T-helper 2 cell treated with Interferon-gamma antibody and Interleukin-4, amounts not matched to agents 100 ng/mL and 5 ng/mL, for 36 hours (primary cell): ENCODE data around the gene MOB1A. TPM values are rescaled to one million over a fixed set of nuclear protein-coding genes. Genes with fewer than 3 reads are reported as not detected.

ENCODE experiments used
- intact Hi-C: fragments of 100-400 bp; cut with micrococcal nuclease; formaldehyde crosslinking; loops from one replicate; pipeline ENCODE4 v1.15.1; 2023
- total RNA-seq: library from RNA; stranded (reverse); gene quantifications from 2 replicates; pipeline ENCODE4 v1.2.3, GENCODE V29; 2022

The MOB1A gene
- total RNA-seq, 1 donor from 2014 or later, result 198 TPM

GRCh38 chr2:74149570-74150319 is 28.9 kb downstream of the MOB1A start:
- intact Hi-C loops, result loop anchor here (2.0 to 10.0 kb wide), 3 partner anchors 29 to 225 kb away; partner anchors contain the start of genes DGUOK and MOB1A

GRCh38 chr2:74149247-74149525 is 29.5 kb downstream of the MOB1A start:
- intact Hi-C loops, result loop anchor here (2.0 to 10.0 kb wide), 3 partner anchors 30 to 224 kb away; partner anchors contain the start of genes DGUOK and MOB1A

GRCh38 chr2:74148457-74149246 is 30.0 kb downstream of the MOB1A start:
- intact Hi-C loops, result loop anchor here (2.0 to 10.0 kb wide), 3 partner anchors 30 to 224 kb away; partner anchors contain the start of genes DGUOK and MOB1A

GRCh38 chr2:74147727-74148456 is 30.8 kb downstream of the MOB1A start, which contains the start of gene BOLA3:
Gene BOLA3, minus strand, starts transcription at chr2:74147912. Its CDS starts 38 bp downstream, at chr2:74147874.
- intact Hi-C loops, result loop anchor here (1.0 to 10.0 kb wide), 8 partner anchors 28 to 324 kb away; partner anchors contain the start of genes DGUOK, MOB1A and MTHFD2

GRCh38 chr2:74146929-74147726 is 31.6 kb downstream of the MOB1A start:
- intact Hi-C loops, result loop anchor here (1.0 to 10.0 kb wide), 7 partner anchors 27 to 323 kb away; partner anchors contain the start of genes DGUOK and MTHFD2

- intact Hi-C loops, result loop anchor here (10.0 kb wide), 1 partner anchor 218 kb away; the partner anchor contains the start of gene DGUOK
Measured at GRCh38 chr2:74142340-74142739, 36.3 kb downstream of the MOB1A start.

- intact Hi-C loops, result no loop called here
Measured at GRCh38 chr2:74138600-74139323, 39.9 kb downstream of the MOB1A start.

- intact Hi-C loops, result no loop called here
Measured at GRCh38 chr2:74137651-74138599, 40.8 kb downstream of the MOB1A start.

- intact Hi-C loops, result no loop called here
Measured at GRCh38 chr2:74131901-74132300, 46.8 kb downstream of the MOB1A start.

GRCh38 chr2:74130211-74130995 is 48.3 kb downstream of the MOB1A start:
- intact Hi-C loops, result no loop called here

GRCh38 chr2:74128206-74128605 is 50.5 kb downstream of the MOB1A start:
- intact Hi-C loops, result no loop called here

- intact Hi-C loops, result loop anchor here (5.0 kb wide), 1 partner anchor 197 kb away; the partner anchor contains the start of gene DGUOK
Measured at GRCh38 chr2:74123955-74124354, 54.7 kb downstream of the MOB1A start.

GRCh38 chr2:74121846-74122245 is 56.8 kb downstream of the MOB1A start:
- intact Hi-C loops, result loop anchor here (5.0 kb wide), 1 partner anchor 195 kb away; the partner anchor contains the start of gene DGUOK

- intact Hi-C loops, result loop anchor here (1.0 to 5.0 kb wide), 4 partner anchors 27 to 383 kb away; partner anchors contain the start of genes BOLA3, DGUOK, STAMBP and TPRKB
Measured at GRCh38 chr2:74119912-74120825, 58.5 kb downstream of the MOB1A start.

GRCh38 chr2:74119339-74119738 is 59.3 kb downstream of the MOB1A start:
- intact Hi-C loops, result no loop called here

- intact Hi-C loops, result no loop called here
Measured at GRCh38 chr2:74111380-74111779, 67.3 kb downstream of the MOB1A start.

GRCh38 chr2:74110537-74110936 is 68.1 kb downstream of the MOB1A start:
- intact Hi-C loops, result no loop called here
